Activated CD4-positive, alpha-beta T cell treated with anti-CD3 and anti-CD28 coated beads for 1 hour (primary cell): ENCODE measurements around the gene CCDC78.
"Not testable (repeated sequence)": the region's sequence is repeated elsewhere in the genome, so short reads cannot be mapped to it uniquely, and the experiment has no call there.

Experiments used
- DNase-seq: peaks from one replicate; pipeline ENCODE4 v3.0.0-alpha.2; 2020

The CCDC78 gene

GRCh38 chr16:760545-761343 lies 34.5 kb upstream of the CCDC78 start, which contains the start of gene MSLN:
TSS of gene MSLN (plus strand) at chr16:760734. CDS start at chr16:762681, 1,947 bp downstream.
- no peak for DNase-seq

GRCh38 chr16:760065-760464 lies 33.8 kb upstream of the CCDC78 start:
- no peak for DNase-seq

- DNase-seq: no peak
Observed at GRCh38 chr16:759110-759910, 33.1 kb upstream of the CCDC78 start.

GRCh38 chr16:756428-756827 lies 30.2 kb upstream of the CCDC78 start:
- DNase-seq: no peak

GRCh38 chr16:754656-755055 lies 28.4 kb upstream of the CCDC78 start:
- DNase-seq: no peak

- DNase-seq: not testable (repeated sequence)
Observed at GRCh38 chr16:754121-754607, 27.9 kb upstream of the CCDC78 start.

- no peak for DNase-seq
Observed at GRCh38 chr16:752007-752312, 25.7 kb upstream of the CCDC78 start.

- no peak for DNase-seq
Observed at GRCh38 chr16:751152-752006, 25.1 kb upstream of the CCDC78 start.

GRCh38 chr16:750485-750884 lies 24.2 kb upstream of the CCDC78 start:
- no peak for DNase-seq

GRCh38 chr16:749010-749409 lies 22.8 kb upstream of the CCDC78 start:
- DNase-seq: no peak

- DNase-seq: no peak
Observed at GRCh38 chr16:747978-748746, 21.9 kb upstream of the CCDC78 start.

GRCh38 chr16:746637-747036 lies 20.4 kb upstream of the CCDC78 start:
- no peak for DNase-seq

GRCh38 chr16:745739-746138 lies 19.5 kb upstream of the CCDC78 start:
- DNase-seq: no peak

GRCh38 chr16:743794-744500 lies 17.7 kb upstream of the CCDC78 start:
- DNase-seq: no peak

GRCh38 chr16:742894-743293 lies 16.7 kb upstream of the CCDC78 start:
- not testable (repeated sequence) for DNase-seq

GRCh38 chr16:741986-742629 lies 15.9 kb upstream of the CCDC78 start:
- no peak for DNase-seq

GRCh38 chr16:740764-741505 lies 14.7 kb upstream of the CCDC78 start, which contains the start of gene CIAO3:
TSS of gene CIAO3 (minus strand) at chr16:740997. CDS start at chr16:740985, 12 bp downstream.
- peak; percentile 92 for DNase-seq

- DNase-seq: no peak
Observed at GRCh38 chr16:740459-740763, 14.2 kb upstream of the CCDC78 start.

- DNase-seq: no peak
Observed at GRCh38 chr16:739560-740458, 13.6 kb upstream of the CCDC78 start.
